AG09309 (cell line): Measurements from ENCODE around the gene RASIP1.
"Not testable (repeated sequence)": the region's sequence is repeated elsewhere in the genome, so short reads cannot be mapped to it uniquely, and the experiment has no call there.

Experiments used
- DNase-seq: peaks from one replicate; pipeline ENCODE4 v3.0.0-alpha.2; 2010; ENCODE audit warnings: low read depth
- H3K4me3 ChIP-seq: 2 replicates; pipeline ENCODE4 v1.5.1; 2011; ENCODE audit warnings: mild to moderate bottlenecking, low read depth, low read length, moderate library complexity; ENCODE audit not compliant: control insufficient read depth
- CTCF ChIP-seq: IDR thresholded peaks from 2 replicates; pipeline ENCODE4 v1.5.1; 2011; ENCODE audit warnings: mild to moderate bottlenecking, low read depth, low read length, inconsistent platforms; ENCODE audit not compliant: insufficient read depth, control insufficient read depth; ENCODE audit errors: missing control alignments

RASIP1 gene

DNA sequence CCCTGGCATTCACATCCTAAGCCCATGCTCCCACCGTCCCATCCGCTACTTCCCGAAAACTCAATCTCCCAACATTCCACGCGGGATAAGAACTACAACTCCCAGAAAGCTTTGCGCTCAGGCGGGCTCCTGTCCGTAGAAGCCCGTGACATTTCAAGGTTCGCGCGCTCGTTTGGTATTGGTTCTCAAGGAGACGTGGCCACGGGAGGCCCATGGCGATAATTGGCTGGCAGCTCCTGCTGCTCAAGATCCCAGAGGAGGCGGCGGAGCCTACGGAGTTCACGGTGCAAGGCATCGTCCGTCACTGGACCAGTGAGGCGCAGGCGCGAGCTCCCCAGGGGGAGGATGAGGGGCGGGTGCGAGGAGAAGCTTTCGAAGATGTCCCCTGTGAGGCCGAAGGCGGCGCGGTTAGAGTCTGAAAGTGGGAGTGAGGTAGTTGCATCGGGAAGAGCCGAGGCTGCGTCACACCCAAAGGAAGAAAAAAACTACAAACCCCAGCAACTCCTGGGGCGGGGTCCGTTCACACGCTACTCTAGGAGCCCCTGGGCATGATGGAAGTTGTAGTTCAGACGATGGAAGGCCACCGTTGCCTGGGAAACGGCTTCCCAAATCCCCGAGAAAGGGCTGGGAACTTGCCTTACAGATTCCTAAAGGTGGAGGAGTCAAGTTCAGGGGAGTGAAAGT lies 19.7 kb downstream of the RASIP1 start:
- peak; percentile 97 for DNase-seq
- no peak for TF ChIP-seq CTCF
- peak overlapping the region; percentile 82 for H3K4me3 ChIP-seq

DNA sequence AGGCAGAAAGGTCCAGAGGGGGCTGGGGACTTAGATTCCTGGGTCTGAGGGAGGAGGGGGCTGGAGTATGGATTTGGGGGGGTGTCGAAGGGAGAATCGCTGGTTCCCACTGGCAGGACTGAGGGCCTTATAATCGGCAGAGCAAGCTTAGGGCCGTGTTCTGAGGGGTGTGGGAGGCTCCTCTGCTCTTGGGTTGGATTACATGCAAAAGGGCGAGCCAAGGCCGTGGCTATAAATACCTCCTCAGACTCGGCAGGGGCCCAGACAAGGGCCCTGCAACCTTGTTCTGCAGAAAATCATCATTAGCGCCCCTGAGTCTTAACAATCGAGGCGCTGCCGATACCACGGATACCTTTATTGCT lies 20.2 kb downstream of the RASIP1 start:
- no peak for DNase-seq
- peak overlapping the region; percentile 16 for H3K4me3 ChIP-seq
- no peak for TF ChIP-seq CTCF

DNA sequence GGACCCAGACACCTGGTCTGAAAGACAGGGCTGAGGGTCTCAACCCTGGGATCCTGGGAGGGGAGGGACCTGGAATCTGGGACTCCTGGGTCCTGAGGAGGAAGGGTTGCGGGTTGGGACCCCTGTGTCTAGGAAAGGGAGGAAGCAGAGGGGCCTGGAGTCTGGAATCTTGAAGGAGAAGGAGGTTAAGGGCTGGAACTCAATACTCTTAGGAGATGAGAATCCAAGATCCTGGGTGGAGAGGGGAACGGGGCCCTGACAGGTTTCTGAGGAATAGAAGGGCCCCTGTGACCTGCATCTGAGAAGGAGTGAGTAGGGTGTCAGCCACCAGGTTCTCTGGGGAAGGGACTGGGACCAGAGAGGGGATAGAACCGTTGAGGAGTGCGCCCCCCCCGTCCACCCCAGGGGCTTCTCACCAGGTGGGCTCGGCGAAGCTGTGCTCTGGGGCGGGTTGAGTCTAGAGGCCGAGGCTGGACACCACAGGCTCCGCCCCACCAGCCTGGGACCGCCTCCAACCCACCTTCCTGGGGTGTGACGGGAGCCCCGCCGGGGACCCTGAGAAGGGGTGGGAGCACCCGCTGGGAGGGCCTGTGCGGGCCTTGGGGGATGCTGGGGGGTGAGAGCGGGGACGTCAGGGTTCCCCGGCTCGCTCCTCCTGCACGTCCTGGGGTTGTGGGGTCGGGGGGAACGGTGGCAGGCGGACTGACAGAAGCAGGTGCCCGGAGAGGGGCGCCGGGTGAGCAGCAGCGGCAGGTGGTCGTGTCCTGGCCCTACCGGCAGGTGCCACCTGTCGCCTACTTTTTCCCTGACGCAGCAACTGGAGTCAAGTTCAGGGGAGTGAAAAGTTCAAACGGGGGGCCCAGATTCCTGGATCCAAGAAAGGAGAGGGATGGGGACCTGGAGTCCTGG lies 20.9 kb downstream of the RASIP1 start, which contains the start of gene MAMSTR:
MAMSTR (minus strand) TSS at position 463 of the 909 bp plus-strand sequence. CDS start 694 bp downstream, outside the sequence.
- TF ChIP-seq CTCF, result no peak
- H3K4me3 ChIP-seq, result peak within 1 kb of the TSS; percentile 16
- no peak for DNase-seq

- TF ChIP-seq CTCF, result no peak
- no peak overlapping the region for H3K4me3 ChIP-seq
Observed at GRCh38 chr19:48718711-48719231, 21.6 kb downstream of the RASIP1 start.

GRCh38 chr19:48718106-48718505 lies 22.3 kb downstream of the RASIP1 start:
- H3K4me3 ChIP-seq, DNase-seq: not testable (repeated sequence)

More at GRCh38 chr19:48718711-48719231, 21.6 kb downstream of the RASIP1 start:
- DNase-seq, result no peak

GRCh38 chr19:48716562-48717291 lies 23.7 kb downstream of the RASIP1 start:
- peak overlapping the region; percentile 30 for H3K4me3 ChIP-seq
- no peak for TF ChIP-seq CTCF
- DNase-seq, result no peak
